ENCODE results near the gene GLP2R.

The GLP2R gene

GRCh38 chr17:9922012-9922848 lies 96.5 kb downstream of the GLP2R start:
- no peak for DNase-seq (ENCODE audit: low read depth in 2 of 2)

- peak in 1 of 2 donors; percentile 6 for DNase-seq (ENCODE audit: low read depth in 2 of 2)
Observed at GRCh38 chr17:9924735-9925191, 99.0 kb downstream of the GLP2R start.

- DNase-seq (ENCODE audit: low read depth in 2 of 2) = no peak
Observed at GRCh38 chr17:9925457-9925856, 99.7 kb downstream of the GLP2R start.

- no peak for DNase-seq (ENCODE audit: low read depth in 2 of 2)
Observed at GRCh38 chr17:9926150-9926804, 100.6 kb downstream of the GLP2R start.

- no peak for DNase-seq (ENCODE audit: low read depth in 2 of 2)
Observed at GRCh38 chr17:9928601-9929333, 103.0 kb downstream of the GLP2R start.

GRCh38 chr17:9929871-9930270 lies 104.1 kb downstream of the GLP2R start:
- no peak for DNase-seq (ENCODE audit: low read depth in 2 of 2)

- DNase-seq (ENCODE audit: low read depth in 2 of 2) = no peak
Observed at GRCh38 chr17:9931144-9931741, 105.5 kb downstream of the GLP2R start.

- DNase-seq (ENCODE audit: low read depth in 2 of 2) = no peak
Observed at GRCh38 chr17:9932491-9932890, 106.8 kb downstream of the GLP2R start.

- no peak for DNase-seq (ENCODE audit: low read depth in 2 of 2)
Observed at GRCh38 chr17:9934331-9934730, 108.6 kb downstream of the GLP2R start.

- DNase-seq (ENCODE audit: low read depth in 2 of 2) = no peak
Observed at GRCh38 chr17:9935408-9935807, 109.7 kb downstream of the GLP2R start.

GRCh38 chr17:9936095-9936494 lies 110.4 kb downstream of the GLP2R start:
- no peak for DNase-seq (ENCODE audit: low read depth in 2 of 2)

GRCh38 chr17:9937241-9937761 lies 111.6 kb downstream of the GLP2R start:
- DNase-seq (ENCODE audit: low read depth in 2 of 2) = no peak

- no peak for DNase-seq (ENCODE audit: low read depth in 2 of 2)
Observed at GRCh38 chr17:9937901-9938300, 112.2 kb downstream of the GLP2R start.

GRCh38 chr17:9938764-9939163 lies 113.0 kb downstream of the GLP2R start:
- no peak for DNase-seq (ENCODE audit: low read depth in 2 of 2)

GRCh38 chr17:9940841-9941240 lies 115.1 kb downstream of the GLP2R start:
- no peak for DNase-seq (ENCODE audit: low read depth in 2 of 2)

- no peak for DNase-seq (ENCODE audit: low read depth in 2 of 2)
Observed at GRCh38 chr17:9941305-9941704, 115.6 kb downstream of the GLP2R start.

All from stimulated activated CD8-positive, alpha-beta memory T cell treated with anti-CD3 and anti-CD28 coated beads, Interleukin-7, amount 100 ng/mL, for 4 hours (primary cell).